Central memory CD8-positive, alpha-beta T cell (primary cell): ENCODE data around the gene FAM20A.

ENCODE experiments used
- ATAC-seq: fragments of 150-1000 bp; cut with Tn5 transposase; replicated peaks from 2 replicates; pipeline ENCODE4 v1.10.0; 2022; ENCODE audit warnings: mild to moderate bottlenecking, moderate FRiP score, moderate number of reproducible peaks; ENCODE audit not compliant: poor library complexity, severe bottlenecking; ENCODE audit errors: extremely low read depth
- DNase-seq, 2 donors: peaks; one replicate each; pipeline ENCODE4 v3.0.0; 2021; ENCODE audit warnings: low spot score in 2 of 2
- H3K27ac Mint-ChIP-seq: one replicate; pipeline ENCODE4 v1.8.0; 2022; ENCODE audit warnings: low read depth, mild to moderate bottlenecking, moderate library complexity, mixed read lengths
- H3K27me3 Mint-ChIP-seq: one replicate; pipeline ENCODE4 v1.8.0; 2022; ENCODE audit warnings: mixed read lengths
- H3K36me3 Mint-ChIP-seq: one replicate; pipeline ENCODE4 v1.8.0; 2022; ENCODE audit warnings: mild to moderate bottlenecking, moderate library complexity, mixed read lengths; ENCODE audit not compliant: insufficient read depth
- H3K4me1 Mint-ChIP-seq: one replicate; pipeline ENCODE4 v1.8.0; 2022; ENCODE audit warnings: mixed read lengths
- H3K4me3 Mint-ChIP-seq: one replicate; pipeline ENCODE4 v1.8.0; 2022; ENCODE audit warnings: mild to moderate bottlenecking, moderate library complexity, mixed read lengths
- H3K9me3 Mint-ChIP-seq: one replicate; pipeline ENCODE4 v1.8.0; 2022; ENCODE audit warnings: mixed read lengths

Gene FAM20A

GRCh38 chr17:68603656-68604055, 2.5 kb upstream of the FAM20A start:
- ATAC-seq: no peak
- peaks cover 13% of the 10 kb centered on the region for H3K9me3 Mint-ChIP-seq
- DNase-seq: no peak
- peaks cover 5% of the 10 kb centered on the region for H3K36me3 Mint-ChIP-seq
- peaks cover 5% of the 10 kb centered on the region for H3K4me1 Mint-ChIP-seq
- H3K27me3 Mint-ChIP-seq: peaks cover 67% of the 10 kb centered on the region
- no peak overlapping the region for H3K4me3 Mint-ChIP-seq
- H3K27ac Mint-ChIP-seq: no peak overlapping the region

DNA sequence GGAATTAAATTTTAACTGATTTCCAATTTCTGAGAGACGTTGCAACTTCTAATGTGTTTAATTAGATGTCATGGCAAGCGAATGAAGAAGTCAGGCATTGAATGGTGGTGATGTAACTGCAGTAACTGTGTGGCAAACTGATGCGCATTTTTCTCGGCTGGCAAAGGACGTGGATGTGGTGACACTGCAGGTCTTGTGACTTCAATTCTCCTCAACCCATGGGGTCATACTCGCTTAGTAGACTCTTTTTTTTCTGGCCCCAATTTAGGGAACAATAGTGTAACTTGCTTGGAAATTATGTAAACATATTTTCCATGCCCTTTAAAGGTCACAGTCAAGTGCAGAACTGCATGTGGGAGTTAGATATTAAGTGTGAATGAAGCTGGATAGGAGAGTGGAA, 1.9 kb upstream of the FAM20A start:
- ATAC-seq: no peak
- H3K27me3 Mint-ChIP-seq: peaks cover 74% of the 10 kb centered on the region
- H3K4me3 Mint-ChIP-seq: no peak overlapping the region
- no peak for DNase-seq
- peaks cover 11% of the 10 kb centered on the region for H3K9me3 Mint-ChIP-seq
- peaks cover 5% of the 10 kb centered on the region for H3K36me3 Mint-ChIP-seq
- no peak overlapping the region for H3K27ac Mint-ChIP-seq
- peaks cover 5% of the 10 kb centered on the region for H3K4me1 Mint-ChIP-seq

DNA sequence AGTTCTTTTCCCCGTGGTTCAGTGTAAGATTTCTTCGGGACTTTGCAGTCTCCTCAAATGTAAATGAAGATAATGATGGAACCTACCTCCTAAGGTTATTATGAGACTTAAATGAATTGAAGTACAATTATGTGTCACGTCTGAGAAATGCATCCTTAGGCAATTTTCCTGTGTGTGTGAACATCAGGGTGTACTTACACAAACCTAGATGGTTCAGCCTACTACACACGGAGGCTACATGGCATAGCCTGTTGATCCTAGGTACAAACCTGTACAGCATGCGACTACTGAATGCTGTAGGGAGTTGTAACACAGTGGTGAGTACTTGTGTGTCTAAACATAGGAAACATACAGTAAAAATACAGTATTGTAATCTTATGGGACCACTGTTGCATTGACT, 1.1 kb upstream of the FAM20A start:
- Mint-ChIP-seq H3K36me3 (peaks cover 5% of the 10 kb centered on the region), H3K4me3 (peak overlapping the region; percentile 12), H3K4me1 (peaks cover 5% of the 10 kb centered on the region), H3K9me3 (peaks cover 3% of the 10 kb centered on the region), H3K27ac (no peak overlapping the region), H3K27me3 (peaks cover 81% of the 10 kb centered on the region)
- DNase-seq (no peak), ATAC-seq (no peak)

GRCh38 chr17:68601565-68602288, 560 bp upstream of the FAM20A start:
- H3K9me3 Mint-ChIP-seq: no peaks in the 10 kb centered on the region
- H3K4me1 Mint-ChIP-seq: peaks cover 5% of the 10 kb centered on the region
- H3K4me3 Mint-ChIP-seq: peak overlapping the region; percentile 32
- H3K36me3 Mint-ChIP-seq: peaks cover 5% of the 10 kb centered on the region
- H3K27me3 Mint-ChIP-seq: peaks cover 87% of the 10 kb centered on the region
- no peak overlapping the region for H3K27ac Mint-ChIP-seq
- DNase-seq (no peak), ATAC-seq (no peak)

DNA sequence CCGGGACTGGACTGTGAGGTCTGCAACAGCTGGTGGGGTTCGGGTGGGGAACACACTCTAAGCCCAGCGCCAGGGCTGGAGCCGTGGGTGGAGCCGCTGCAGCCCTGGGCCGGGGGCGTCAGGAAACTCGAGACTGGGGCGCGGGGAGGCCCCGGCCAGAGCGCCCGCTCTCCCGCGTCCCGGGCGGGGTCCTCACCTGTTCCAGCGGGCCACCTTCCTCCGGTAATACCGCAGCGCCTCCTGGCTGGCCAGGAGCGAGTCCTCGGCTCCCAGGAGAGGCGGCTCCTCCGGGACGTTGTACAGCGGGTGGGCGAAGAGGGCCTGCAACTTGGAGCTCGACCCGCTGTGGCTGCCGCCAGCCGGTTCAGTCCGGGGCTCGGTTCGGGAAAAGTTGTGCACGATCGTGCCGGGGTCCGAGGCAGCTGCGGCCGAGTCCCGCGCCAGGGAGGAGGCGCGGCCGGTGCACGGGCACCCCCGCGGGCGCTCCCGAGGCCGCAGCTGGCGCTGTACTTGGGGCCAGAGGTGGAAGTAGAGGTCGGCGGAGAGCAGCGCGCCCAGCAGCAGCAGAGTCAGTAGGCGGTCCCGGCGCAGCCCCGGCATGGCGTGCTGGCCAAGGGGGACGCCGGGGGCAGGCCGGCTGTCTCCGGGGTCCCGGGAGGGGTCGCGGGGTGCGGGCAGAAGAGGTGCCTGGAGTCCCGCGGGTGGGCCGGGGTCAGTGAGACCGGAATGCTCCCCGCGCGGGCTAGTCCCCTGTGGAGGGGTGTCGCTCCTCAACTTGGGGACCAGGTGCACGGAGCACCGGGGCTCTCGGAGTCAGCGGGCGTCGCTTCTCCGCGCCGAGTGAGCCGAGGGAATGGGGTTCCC, 868 bp downstream of the FAM20A start:
- H3K36me3 Mint-ChIP-seq: peaks cover 5% of the 10 kb centered on the region
- no peaks in the 10 kb centered on the region for H3K9me3 Mint-ChIP-seq
- H3K27ac Mint-ChIP-seq: no peak overlapping the region
- peaks cover 89% of the 10 kb centered on the region for H3K27me3 Mint-ChIP-seq
- ATAC-seq: no peak
- peaks cover 5% of the 10 kb centered on the region for H3K4me1 Mint-ChIP-seq
- peak overlapping the region; percentile 62 for H3K4me3 Mint-ChIP-seq
- DNase-seq: no peak

- ATAC-seq: no peak
- Mint-ChIP-seq H3K27ac (no peak overlapping the region), H3K36me3 (peaks cover 5% of the 10 kb centered on the region), H3K9me3 (no peaks in the 10 kb centered on the region), H3K4me1 (peaks cover 5% of the 10 kb centered on the region), H3K27me3 (peaks cover 89% of the 10 kb centered on the region), H3K4me3 (peak overlapping the region; percentile 62)
- DNase-seq: no peak
These were observed 1.6 kb downstream of the FAM20A start for GRCh38 chr17:68599552-68600066.

- Mint-ChIP-seq H3K36me3 (peaks cover 5% of the 10 kb centered on the region), H3K27me3 (peaks cover 91% of the 10 kb centered on the region), H3K27ac (no peak overlapping the region), H3K9me3 (no peaks in the 10 kb centered on the region), H3K4me3 (no peak overlapping the region), H3K4me1 (peaks cover 5% of the 10 kb centered on the region)
- ATAC-seq (no peak), DNase-seq (no peak)
These were observed 2.1 kb downstream of the FAM20A start for GRCh38 chr17:68599091-68599490.

GRCh38 chr17:68598545-68598961, 2.6 kb downstream of the FAM20A start:
- H3K36me3 Mint-ChIP-seq: peaks cover 5% of the 10 kb centered on the region
- no peak for DNase-seq
- no peaks in the 10 kb centered on the region for H3K9me3 Mint-ChIP-seq
- no peak overlapping the region for H3K4me3 Mint-ChIP-seq
- H3K27me3 Mint-ChIP-seq: peaks cover 91% of the 10 kb centered on the region
- H3K4me1 Mint-ChIP-seq: peaks cover 5% of the 10 kb centered on the region
- no peak for ATAC-seq
- H3K27ac Mint-ChIP-seq: no peak overlapping the region

GRCh38 chr17:68598074-68598473, 3.1 kb downstream of the FAM20A start:
- H3K9me3 Mint-ChIP-seq: no peaks in the 10 kb centered on the region
- peaks cover 5% of the 10 kb centered on the region for H3K4me1 Mint-ChIP-seq
- no peak overlapping the region for H3K4me3 Mint-ChIP-seq
- ATAC-seq: no peak
- H3K27me3 Mint-ChIP-seq: peaks cover 91% of the 10 kb centered on the region
- no peak for DNase-seq
- peaks cover 5% of the 10 kb centered on the region for H3K36me3 Mint-ChIP-seq
- no peak overlapping the region for H3K27ac Mint-ChIP-seq

DNA sequence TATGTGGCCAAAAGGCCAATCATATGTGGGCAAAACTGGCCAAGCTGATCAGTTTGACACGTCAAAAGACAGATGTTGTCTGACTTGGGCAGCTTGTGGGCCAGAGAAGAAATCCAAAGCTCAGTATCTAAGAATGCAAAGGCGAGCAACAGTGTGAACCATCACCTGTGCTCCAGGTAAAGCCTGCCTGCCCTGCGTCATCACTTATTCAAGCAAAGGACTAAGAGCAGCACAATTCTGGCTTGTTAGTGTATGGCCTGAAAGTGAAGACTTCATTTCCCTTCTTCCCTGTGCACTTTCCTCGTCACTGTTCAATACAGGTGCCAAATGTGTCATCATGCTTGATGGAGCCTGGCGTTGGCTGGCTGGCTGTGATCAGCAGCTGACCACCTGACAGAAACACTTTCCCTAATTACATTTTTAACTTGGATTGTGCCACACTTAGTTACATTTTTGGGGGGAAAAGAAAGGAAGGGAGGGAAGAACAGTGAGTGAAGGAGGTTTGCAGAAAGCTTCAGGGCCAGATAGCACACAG, 4.7 kb downstream of the FAM20A start:
- Mint-ChIP-seq H3K9me3 (no peaks in the 10 kb centered on the region), H3K27ac (no peak overlapping the region), H3K27me3 (peaks cover 91% of the 10 kb centered on the region), H3K4me1 (peaks cover 5% of the 10 kb centered on the region), H3K36me3 (no peaks in the 10 kb centered on the region), H3K4me3 (no peak overlapping the region)
- no peak for DNase-seq
- no peak for ATAC-seq

DNA sequence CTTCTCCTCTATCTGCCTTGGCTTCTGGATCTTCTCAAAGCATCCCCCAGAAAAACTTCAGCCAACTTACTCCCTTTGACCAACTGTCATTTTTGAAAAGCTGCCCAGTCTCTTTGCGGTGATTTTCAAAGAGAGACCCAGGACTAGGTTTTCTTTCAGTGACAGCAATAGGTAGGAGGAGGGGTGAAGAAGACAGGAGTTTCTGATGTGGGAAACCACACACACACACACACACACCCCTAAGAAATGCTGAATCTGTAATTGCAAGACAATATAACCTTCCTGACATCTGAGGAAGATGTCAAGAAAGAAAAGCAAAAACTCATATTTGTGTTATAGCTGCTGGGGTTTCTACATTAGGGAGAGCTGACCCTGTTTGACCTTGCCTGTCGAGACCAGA, 5.2 kb downstream of the FAM20A start:
- no peak for ATAC-seq
- Mint-ChIP-seq H3K27me3 (peaks cover 92% of the 10 kb centered on the region), H3K27ac (no peak overlapping the region), H3K4me1 (peaks cover 5% of the 10 kb centered on the region), H3K4me3 (no peak overlapping the region), H3K9me3 (no peaks in the 10 kb centered on the region), H3K36me3 (no peaks in the 10 kb centered on the region)
- DNase-seq: no peak

GRCh38 chr17:68595496-68595895, 5.7 kb downstream of the FAM20A start:
- no peak overlapping the region for H3K27ac Mint-ChIP-seq
- H3K4me3 Mint-ChIP-seq: no peak overlapping the region
- ATAC-seq (no peak), DNase-seq (no peak)
- no peaks in the 10 kb centered on the region for H3K9me3 Mint-ChIP-seq
- H3K36me3 Mint-ChIP-seq: no peaks in the 10 kb centered on the region
- peaks cover 5% of the 10 kb centered on the region for H3K4me1 Mint-ChIP-seq
- peaks cover 97% of the 10 kb centered on the region for H3K27me3 Mint-ChIP-seq
